GM12878 (cell line): Measurements from ENCODE around the gene CCDC51. TPM values are rescaled to one million over a fixed set of nuclear protein-coding genes. Genes with fewer than 3 reads are reported as not detected.

Source experiments
- ATAC-seq: fragments of 200-7000 bp; cut with Tn5 transposase; 3 replicates; pipeline ENCODE4 v1.9.1; 2020; ENCODE audit warnings: mild to moderate bottlenecking, moderate library complexity
- BruUV-seq: library from RNA; stranded (reverse); fragments of 400-500 nt; replicated peaks from 2 replicates; lab custom pipeline; 2021; lab: Mats Ljungman, UMichigan
- CTCF ChIA-PET: fragments of 300-600 bp; sonication (Branson Sonifier 250); formaldehyde crosslinking; extraction: SDS; loops from one replicate; lab custom pipeline; 2021; ENCODE audit warnings: inconsistent platforms; lab: Yijun Ruan, JAX
- POLR2A ChIA-PET: fragments of 350-600 bp; formaldehyde crosslinking; extraction: SDS; loops from one replicate; lab custom pipeline; 2021; ENCODE audit warnings: inconsistent platforms; lab: Charles Lee
- RAD21 ChIA-PET: fragments of 300-600 bp; sonication (Branson Sonifier 250); formaldehyde crosslinking; loops from one replicate; lab custom pipeline; 2023; ENCODE audit warnings: antibody characterized with exemption; ENCODE audit not compliant: unreplicated experiment; lab: Charles Lee
- SMC1A ChIA-PET: fragments of 300-600 bp; sonication (Branson Sonifier 250); formaldehyde crosslinking; loops from one replicate; lab custom pipeline; 2023; ENCODE audit not compliant: unreplicated experiment, uncharacterized antibody; lab: Charles Lee
- DNase-seq: peaks from one replicate; pipeline ENCODE4 v3.0.0-alpha.2; 2011; ENCODE audit warnings: low read depth, low spot score
- FAIRE-seq: peaks from 3 replicates; lab custom pipeline; 2011; peaks lifted over from hg19 to GRCh38; lab: Jason Lieb, UNC
- H2AFZ ChIP-seq: 2 replicates; pipeline ENCODE4 v1.6.0; 2011; ENCODE audit warnings: low read depth, low read length, control low read depth; ENCODE audit not compliant: control insufficient read depth
- H3K27ac ChIP-seq: 2 replicates; pipeline ENCODE4 v1.5.1; 2011; ENCODE audit warnings: control low read depth; ENCODE audit not compliant: control insufficient read depth, insufficient read depth
- H3K27me3 ChIP-seq, 2 experiments: replicated peaks in 1 of 2; 2 replicates each; pipeline versions ENCODE4 v1.6.0 to v1.6.1; 2011; ENCODE audit warnings: low read length in 1 of 2; ENCODE audit not compliant: control insufficient read depth in 2 of 2, insufficient read depth in 2 of 2
- H3K36me3 ChIP-seq, 2 experiments: 2 replicates each; pipeline ENCODE4 v1.5.1; 2011; ENCODE audit warnings: low read length in 1 of 2; ENCODE audit not compliant: control insufficient read depth in 2 of 2, insufficient read depth in 2 of 2
- H3K4me1 ChIP-seq: 2 replicates; pipeline ENCODE4 v1.6.1; 2011; ENCODE audit warnings: mild to moderate bottlenecking, low read length, moderate library complexity, mixed read lengths; ENCODE audit not compliant: control insufficient read depth, insufficient read depth
- H3K4me2 ChIP-seq: 2 replicates; pipeline ENCODE4 v1.6.0; 2011; ENCODE audit warnings: control low read depth; ENCODE audit not compliant: control insufficient read depth, insufficient read depth
- H3K4me3 ChIP-seq: fragments of 200-600 bp; sonication (generic); 2 replicates; pipeline ENCODE4 v1.5.1; 2016
- H3K79me2 ChIP-seq: 2 replicates; pipeline ENCODE4 v1.6.0; 2011; ENCODE audit warnings: low read length; ENCODE audit not compliant: control insufficient read depth, insufficient read depth
- H3K9ac ChIP-seq: 2 replicates; pipeline ENCODE4 v1.8.0; 2011; ENCODE audit warnings: low read length, control low read depth, mixed read lengths; ENCODE audit not compliant: control insufficient read depth, insufficient read depth
- H3K9me3 ChIP-seq: replicated peaks from 3 replicates; pipeline ENCODE4 v1.5.1; 2011; ENCODE audit warnings: mild to moderate bottlenecking, low read length; ENCODE audit not compliant: control insufficient read depth, insufficient read depth
- H4K20me1 ChIP-seq: 2 replicates; pipeline ENCODE4 v1.6.0; 2011; ENCODE audit not compliant: control insufficient read depth, insufficient read depth
- BACH1 ChIP-seq: fragments of 450-650 bp; IDR thresholded peaks from 2 replicates; pipeline ENCODE4 v1.6.1; 2017; ENCODE audit warnings: mild to moderate bottlenecking, borderline replicate concordance
- BHLHE40 ChIP-seq, 2 experiments: fragments of 450-650 bp in 1 of 2; IDR thresholded peaks; 2 replicates each; pipeline ENCODE4 v1.6.1; 2011 to 2017; ENCODE audit warnings: low read depth in 2 of 2, borderline replicate concordance in 1 of 2, improper control_type of control experiment in 1 of 2, low read length in 1 of 2, mild to moderate bottlenecking in 1 of 2
- IRF4 ChIP-seq: IDR thresholded peaks from 2 replicates; pipeline ENCODE4 v1.6.1; 2011; ENCODE audit warnings: low read depth, low read length
- MYC ChIP-seq: IDR thresholded peaks from 2 replicates; pipeline ENCODE4 v1.6.1; 2011; ENCODE audit warnings: mild to moderate bottlenecking, low read length, moderate library complexity, inconsistent platforms; ENCODE audit not compliant: insufficient read depth, insufficient replicate concordance, insufficient read length, severe bottlenecking
- NR2C2 ChIP-seq: IDR thresholded peaks from 2 replicates; pipeline ENCODE4 v1.6.1; 2011; ENCODE audit warnings: borderline replicate concordance, low read depth; ENCODE audit not compliant: control insufficient read depth, insufficient read length
- POU2F2 ChIP-seq: IDR thresholded peaks from 3 replicates; pipeline ENCODE4 v1.6.1; 2011; ENCODE audit warnings: low read depth, mild to moderate bottlenecking, low read length, borderline replicate concordance
- WGBS: methylation state at CpG from one replicate; pipeline ENCODE4 v1.1.6; 2016; ENCODE audit warnings: low lambda C conversion rate; ENCODE audit not compliant: insufficient replicate concordance, insufficient coverage; ENCODE audit errors: missing lambda C conversion rate; 5-methylcytosine and 5-hydroxymethylcytosine counted together
- in situ Hi-C: fragments of 300-500 bp; cut with MboI; formaldehyde crosslinking; loops from 9 replicates; pipeline ENCODE4 v1.14.3; 2018; ENCODE audit warnings: mixed read lengths
- intact Hi-C: fragments of 100-400 bp; cut with micrococcal nuclease; formaldehyde crosslinking; loops from one replicate; pipeline ENCODE4 v1.14.2; 2022; ENCODE audit not compliant: unreplicated experiment
- polyA plus RNA-seq, 11 experiments: library from polyadenylated mRNA; depleted of rRNA in 4 of 11; unstranded in 6 of 11; stranded (reverse) in 5 of 11; fragments of >200 nt; fragmentation: Nextera tagmentation in 4 of 11; fragmentation: Illumina TruSeq in 1 of 11; extraction: Ambion mirVana in 4 of 11; extraction: Trizol in 1 of 11; gene quantifications; 1 replicate in 1 of 11; 2 replicates in 10 of 11; pipeline versions ENCODE4 v1.2.1 to v1.2.3, GENCODE V29; 2011 to 2016; ENCODE audit warnings: inconsistent platforms in 2 of 11, missing spikeins in 2 of 11, low read depth in 1 of 11
- total RNA-seq, 4 experiments: library from RNA; depleted of rRNA in 3 of 4; stranded (reverse); fragments of >200 nt in 3 of 4; fragmentation: Illumina TruSeq in 1 of 4; extraction: Trizol in 1 of 4; gene quantifications; 2 replicates each; pipeline versions ENCODE4 v1.2.1 to v1.2.3, GENCODE V29; 2013 to 2021

Gene CCDC51
- total and polyA plus RNA-seq, 10 of the 15 experiments (the other 5 are each of a cell fraction or from before 2014, with no cell fraction given) = 10.6 to 54.9 (median 28.5) TPM

DNA sequence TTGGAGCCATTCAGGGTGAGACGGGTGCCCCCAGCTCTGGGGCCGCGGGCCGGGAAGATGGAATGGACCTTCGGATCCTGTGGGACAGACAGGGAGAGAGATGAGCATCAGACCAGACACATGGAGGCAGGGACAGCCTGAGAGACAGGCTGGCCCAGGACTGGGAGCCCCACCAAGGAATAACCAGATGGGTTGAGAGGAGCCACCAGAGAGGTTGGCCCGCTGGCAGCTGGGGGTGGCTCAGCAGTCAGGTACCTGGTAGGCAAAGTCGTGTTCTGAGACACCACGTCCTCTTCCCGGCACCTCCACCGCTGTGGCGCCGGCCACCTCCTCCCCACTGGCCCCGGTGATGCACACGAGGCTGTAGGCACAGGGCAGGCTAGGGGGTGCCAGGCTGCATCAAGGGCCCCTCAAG, 23.8 kb downstream of the CCDC51 start:
- FAIRE-seq (no peak), ATAC-seq (no peak)
- ChIA-PET POLR2A (interaction anchor here (0.6 kb wide), 1 partner anchor 289 kb away, joined by 3 read pairs; no protein-coding TSS in a partner anchor), RAD21 (interaction anchor here (3.8 kb wide), 1 partner anchor 20 kb away, joined by 15 read pairs; no protein-coding TSS in a partner anchor), CTCF (interaction anchor here (1.2 to 22.0 kb wide), 2 partner anchors 9 to 20 kb away, joined by 3 to 757 read pairs; partner anchors contain the start of genes CCDC51 and TMA7), SMC1A (interaction anchor here (2.0 kb wide), 1 partner anchor 15 kb away, joined by 7 read pairs; no protein-coding TSS in a partner anchor)
- Histone ChIP-seq H3K27me3 (no peaks in the 10 kb centered on the region), H3K4me2 (no peak overlapping the region), H3K4me1 (no peaks in the 10 kb centered on the region), H3K9ac (no peak overlapping the region), H3K9me3 (no peaks in the 10 kb centered on the region), H3K4me3 (no peak overlapping the region), H3K27ac (no peak overlapping the region), H2AFZ (no peak overlapping the region), H3K36me3 (no peaks in the 10 kb centered on the region), H3K79me2 (no peaks in the 10 kb centered on the region)
- 55% methylated on average over 14 of the region's 14 CpGs for WGBS
- intact Hi-C loops (no loop called here), in situ Hi-C loops (no loop called here)
- BruUV-seq = no TSS peak
- no peak for TF ChIP-seq BACH1
- TF ChIP-seq POU2F2 = no peak
- TF ChIP-seq IRF4 = no peak
- TF ChIP-seq MYC = no peak
- no peak for TF ChIP-seq NR2C2
- no peak for TF ChIP-seq BHLHE40 (IDR thresholded peaks at IDR 0.05; ENCODE audit: borderline replicate concordance in 1 of 2, low read depth in 2 of 2, low read length in 1 of 2)
- TF ChIP-seq, all 136 proteins: peak for 0
- DNase-seq = no peak
- H4K20me1 ChIP-seq = no peaks in the 10 kb centered on the region
